Stimulated activated CD4-positive, alpha-beta T cell treated with anti-CD3 and anti-CD28 coated beads, Interleukin-15, amount 100 ng/mL, for 24 hours (primary cell): ENCODE data around the gene ZFHX3.

Experiments
- DNase-seq: peaks from one replicate; pipeline ENCODE4 v3.0.0-alpha.2; 2020

The ZFHX3 gene

DNA sequence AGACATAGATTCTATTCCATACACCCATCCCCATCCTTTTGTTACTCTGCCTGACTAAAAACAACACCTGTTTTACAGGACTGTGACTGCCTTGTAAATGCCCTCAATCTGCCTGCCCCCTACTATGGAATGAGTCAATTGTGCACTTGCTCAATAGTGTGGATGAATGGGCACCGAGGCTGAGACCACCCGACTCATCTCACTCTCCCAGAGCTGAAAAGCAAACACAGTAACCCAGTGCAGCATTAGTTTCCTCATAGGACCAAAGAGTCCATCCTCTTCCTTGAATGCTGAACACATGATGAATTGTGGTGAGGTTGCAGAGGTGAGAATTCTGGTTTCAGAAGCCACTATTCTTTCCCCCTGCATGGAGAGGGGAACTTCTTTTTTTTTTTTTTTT is 233.7 kb downstream of the ZFHX3 start:
- no peak for DNase-seq

DNA sequence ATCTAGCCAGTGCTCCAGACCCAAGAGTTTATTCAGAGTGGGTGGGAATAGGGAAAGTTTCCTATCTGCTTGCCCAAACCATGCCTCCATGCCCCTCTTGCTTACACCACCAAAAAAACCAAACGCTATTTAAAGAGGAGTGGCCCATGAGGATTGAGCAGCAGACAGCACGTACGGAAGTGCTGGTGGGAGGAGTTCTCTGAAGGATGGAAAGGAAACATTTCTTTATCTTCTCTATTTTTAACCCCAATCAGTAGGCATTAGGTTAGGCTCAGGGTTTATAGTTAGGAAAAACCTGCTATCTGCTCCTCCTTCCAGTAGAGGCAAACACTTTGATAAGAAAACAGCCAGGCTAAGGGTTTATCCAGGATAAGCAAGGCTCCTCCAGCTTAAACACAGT is 235.3 kb downstream of the ZFHX3 start:
- no peak for DNase-seq

DNA sequence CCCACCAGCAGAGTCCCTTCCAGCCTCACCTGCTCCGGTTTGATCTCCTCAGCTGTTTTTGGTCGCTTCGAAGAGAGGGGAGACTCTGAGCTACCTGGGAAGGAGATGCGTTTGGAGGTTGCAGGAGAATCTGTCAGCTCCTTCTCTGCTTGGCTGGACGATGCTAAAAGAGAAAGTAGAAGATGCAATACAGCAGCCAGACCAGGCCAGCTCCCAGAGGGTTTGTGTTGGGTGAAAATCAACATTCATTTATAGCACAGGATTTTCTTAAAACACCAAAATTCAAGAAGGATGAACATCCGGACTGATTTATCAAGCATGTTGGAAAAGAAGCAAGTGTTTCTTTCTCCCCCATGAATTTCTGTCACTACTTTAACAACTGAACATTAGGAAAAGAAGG is 236.1 kb downstream of the ZFHX3 start:
- DNase-seq, result no peak

DNA sequence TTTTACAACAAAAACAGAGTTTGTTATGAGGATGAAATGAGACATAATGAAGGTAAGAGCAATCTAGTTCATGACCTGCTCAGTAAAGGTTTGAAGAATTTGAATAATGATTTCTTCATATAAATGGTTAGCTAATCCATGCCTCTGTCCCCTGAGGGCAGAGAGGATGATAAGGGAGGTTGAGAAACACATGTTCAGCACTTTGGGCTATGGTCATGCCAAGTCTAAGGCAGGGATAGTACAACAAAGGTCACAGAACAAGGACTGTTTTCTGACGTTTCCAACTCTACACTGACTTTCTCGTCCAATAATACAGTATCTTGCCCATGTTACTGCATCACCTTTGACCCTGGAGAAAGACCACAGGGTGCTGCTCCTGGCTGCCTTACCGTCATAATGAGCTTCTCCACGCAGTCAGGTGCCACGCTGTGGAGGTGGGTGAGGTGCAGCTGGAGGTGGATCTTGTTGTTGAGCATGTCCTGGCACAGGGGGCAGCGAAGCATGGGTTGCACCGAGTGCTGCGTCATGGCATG is 236.7 kb downstream of the ZFHX3 start:
- DNase-seq, result no peak

DNA sequence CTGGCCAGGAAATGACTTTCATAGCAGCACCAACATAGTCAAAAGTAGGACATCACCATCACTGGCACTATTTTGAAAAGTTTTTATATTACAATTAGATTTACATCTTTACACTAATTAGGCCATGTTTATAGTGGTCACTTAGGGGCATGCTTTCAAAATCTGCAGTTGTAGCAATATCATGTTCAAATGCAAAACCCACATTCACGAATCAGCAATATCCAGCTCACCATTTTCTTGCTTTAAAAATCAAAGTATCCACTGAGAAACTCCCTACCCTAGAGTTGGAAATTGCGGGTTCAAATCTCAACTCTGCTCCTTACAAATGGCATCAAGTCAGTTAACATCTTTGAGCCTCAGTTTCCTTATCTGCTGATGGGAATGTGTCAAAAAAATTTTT is 237.4 kb downstream of the ZFHX3 start:
- no peak for DNase-seq

DNA sequence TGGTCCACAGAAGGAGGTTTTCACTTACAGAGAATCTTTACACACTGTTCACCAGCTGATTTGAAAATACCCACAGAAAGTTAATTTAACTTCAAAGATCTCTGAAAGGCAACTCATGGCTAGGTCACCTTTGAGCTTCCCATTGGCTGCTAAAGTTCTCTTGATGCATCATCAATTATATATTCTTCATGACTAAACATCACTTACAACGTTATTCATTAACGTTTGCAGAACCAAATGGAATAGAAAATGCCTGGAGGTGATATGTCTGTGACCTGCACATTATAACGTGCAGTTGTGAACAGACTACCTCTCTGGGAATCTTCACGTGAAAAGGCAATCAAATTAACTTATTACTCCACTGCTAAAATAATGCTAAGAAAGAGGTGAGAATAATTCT is 238.5 kb downstream of the ZFHX3 start:
- DNase-seq, result no peak

DNA sequence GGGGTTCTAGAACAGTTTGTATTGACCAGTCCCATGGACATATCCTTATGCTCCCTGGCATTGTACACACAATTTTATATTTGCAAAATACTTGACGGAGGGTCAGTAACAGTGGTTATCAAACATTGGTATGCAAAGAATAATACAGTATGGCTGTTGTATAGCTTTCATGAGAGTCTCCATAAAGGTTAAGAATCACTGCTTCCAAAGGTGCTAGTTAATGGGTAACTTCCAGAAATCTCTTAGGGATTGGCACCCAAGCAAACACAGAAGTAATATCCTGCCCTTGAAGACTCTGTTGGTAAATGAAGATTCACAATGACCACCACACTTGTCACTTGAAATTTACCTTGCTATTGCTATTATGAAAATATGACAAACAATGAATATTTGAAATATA is 239.2 kb downstream of the ZFHX3 start:
- no peak for DNase-seq

DNA sequence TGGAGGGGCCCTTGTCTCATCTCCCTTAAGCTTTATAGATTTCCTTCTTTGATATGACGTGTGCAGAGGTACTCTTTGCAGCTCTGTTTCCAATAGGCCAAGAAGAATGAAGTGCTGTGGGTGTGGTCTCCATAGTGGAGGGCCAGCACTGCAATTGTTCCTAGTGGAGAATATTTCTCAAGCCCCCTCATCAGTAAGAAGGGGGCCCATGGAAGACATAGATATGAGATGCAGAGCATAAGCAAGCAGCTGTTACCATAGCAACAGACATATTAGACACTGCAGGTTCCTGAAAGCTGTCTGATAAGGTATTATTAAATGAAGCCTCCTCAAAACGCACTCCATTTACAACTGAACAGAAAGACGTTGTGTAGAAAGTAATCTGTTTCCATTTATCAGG is 240.7 kb downstream of the ZFHX3 start:
- no peak for DNase-seq

DNA sequence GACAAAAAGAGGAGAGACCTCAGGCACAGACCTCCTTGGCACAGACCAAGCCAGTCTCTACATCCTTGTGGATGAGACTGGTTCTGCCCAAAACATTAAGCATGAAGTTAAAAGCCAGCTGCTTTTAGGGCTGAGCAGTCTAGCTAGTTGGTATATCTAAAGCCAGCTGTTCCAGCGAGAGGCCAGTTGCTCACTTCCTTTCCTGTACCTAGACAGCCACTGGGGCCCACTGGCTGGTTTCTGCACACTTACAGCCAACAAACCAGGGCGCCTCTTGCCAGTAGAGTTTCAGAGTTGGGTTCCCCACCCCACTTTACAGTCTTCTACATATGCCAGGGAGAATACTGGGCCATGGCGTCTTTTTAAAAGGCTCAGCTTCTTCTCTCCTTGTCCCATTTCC is 242.4 kb downstream of the ZFHX3 start:
- no peak for DNase-seq

DNA sequence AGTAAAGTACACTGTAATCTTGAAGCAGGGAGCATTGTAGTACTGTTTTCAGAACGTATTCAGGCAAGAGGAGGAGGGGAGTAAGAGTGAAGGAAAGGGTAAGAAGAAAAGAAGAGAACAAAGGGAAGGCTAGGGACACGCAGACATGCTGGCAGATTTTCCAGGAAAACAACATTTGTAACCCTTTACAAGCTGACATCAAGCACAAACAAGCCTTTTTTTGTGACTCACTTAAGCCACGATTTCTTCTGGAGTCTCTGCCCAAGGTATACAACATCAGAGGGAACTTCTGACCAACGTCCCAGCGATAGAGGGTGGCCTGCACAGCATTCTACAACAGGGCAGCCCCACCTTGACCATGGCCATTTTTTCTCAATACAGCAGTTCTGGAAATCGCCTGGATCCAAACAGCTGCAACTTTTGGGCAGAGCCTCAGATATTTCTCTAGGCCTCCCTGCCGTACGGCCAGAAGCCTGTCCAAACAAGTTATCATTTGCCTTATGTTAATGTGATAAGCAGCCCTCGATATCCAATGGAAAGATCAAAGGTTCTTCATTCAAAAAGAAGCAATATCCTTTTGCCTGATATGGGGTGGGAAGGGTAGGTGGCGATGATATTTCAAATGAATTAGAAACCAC is 247.3 kb downstream of the ZFHX3 start:
- DNase-seq, result no peak

DNA sequence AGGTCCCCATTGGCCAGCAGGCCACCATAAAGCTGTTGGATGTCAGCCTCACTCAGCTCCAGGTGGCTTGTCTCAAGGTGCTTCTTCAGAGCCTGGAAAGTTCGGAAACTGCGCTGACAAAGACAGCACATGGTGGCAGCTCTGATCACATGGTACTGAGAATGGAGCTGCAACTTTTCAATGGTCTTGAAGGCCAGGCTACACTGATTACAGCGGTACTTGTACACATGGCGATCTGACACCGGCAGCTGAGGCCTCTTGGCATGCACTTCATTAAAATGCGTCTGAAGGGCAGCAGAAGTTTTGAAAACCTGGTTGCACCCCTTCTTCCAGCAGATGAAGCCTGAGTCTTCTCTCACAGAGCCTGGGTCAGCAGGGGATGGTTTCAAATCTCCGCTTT is 249.7 kb downstream of the ZFHX3 start:
- DNase-seq, result no peak

DNA sequence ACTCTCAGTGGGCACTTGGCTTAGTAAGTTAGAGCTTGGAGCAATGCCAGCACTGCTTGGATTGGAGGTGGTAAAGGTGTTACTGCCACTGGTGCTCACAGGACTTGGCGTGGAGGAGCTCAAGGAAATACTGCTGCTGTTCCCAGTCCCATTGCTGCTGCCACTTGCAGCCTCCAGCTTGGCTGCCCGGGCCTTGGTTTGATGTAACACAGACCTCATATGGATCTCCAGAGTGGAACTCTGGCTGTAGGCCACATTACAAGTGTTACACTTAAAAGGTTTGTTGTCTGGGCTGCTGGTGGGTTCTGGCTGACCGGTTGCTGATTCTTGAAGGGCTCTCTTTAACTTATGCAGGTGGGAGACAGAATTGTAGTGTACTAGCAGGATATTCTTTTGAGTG is 250.3 kb downstream of the ZFHX3 start:
- no peak for DNase-seq

DNA sequence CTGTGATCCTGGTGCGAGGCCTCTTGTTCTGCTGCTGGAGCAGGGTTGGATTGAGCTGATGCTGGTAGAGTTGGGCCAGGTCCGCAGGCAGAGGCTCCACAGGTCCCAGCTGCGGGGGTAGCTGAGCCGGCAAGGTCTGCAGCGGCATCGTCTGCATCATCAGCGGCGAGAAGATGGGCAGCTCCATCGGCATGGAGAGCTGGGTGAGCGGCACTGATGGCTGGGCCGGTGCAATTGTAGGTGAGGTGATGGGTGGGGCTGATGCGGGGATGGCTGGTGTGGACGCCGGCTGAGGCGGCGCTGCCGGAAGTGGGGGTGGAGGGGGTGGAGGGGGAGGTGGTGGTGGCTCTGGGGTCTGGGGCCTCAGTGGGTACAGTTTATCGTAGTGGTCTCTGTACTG is 251.7 kb downstream of the ZFHX3 start:
- DNase-seq, result no peak

DNA sequence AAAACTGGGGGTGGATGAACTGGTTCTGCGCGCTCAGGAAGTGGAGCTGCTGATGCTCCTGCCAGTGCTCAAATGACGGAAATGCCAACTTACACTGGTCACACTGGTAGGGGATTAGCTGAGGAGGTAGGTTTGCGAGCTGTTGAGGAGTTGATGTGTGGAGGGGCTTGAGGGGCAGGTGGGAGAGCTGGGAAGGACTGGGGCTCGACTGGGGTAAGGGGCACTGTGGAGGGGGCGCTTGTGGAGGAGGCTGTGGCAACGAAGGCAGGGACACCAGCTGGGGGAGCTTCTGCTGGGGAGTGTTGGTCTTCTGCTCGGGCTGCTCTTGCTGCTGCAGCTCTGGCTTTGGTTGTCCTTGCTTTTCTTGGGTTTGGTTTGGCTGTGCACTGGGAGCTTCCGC is 252.9 kb downstream of the ZFHX3 start:
- no peak for DNase-seq

DNA sequence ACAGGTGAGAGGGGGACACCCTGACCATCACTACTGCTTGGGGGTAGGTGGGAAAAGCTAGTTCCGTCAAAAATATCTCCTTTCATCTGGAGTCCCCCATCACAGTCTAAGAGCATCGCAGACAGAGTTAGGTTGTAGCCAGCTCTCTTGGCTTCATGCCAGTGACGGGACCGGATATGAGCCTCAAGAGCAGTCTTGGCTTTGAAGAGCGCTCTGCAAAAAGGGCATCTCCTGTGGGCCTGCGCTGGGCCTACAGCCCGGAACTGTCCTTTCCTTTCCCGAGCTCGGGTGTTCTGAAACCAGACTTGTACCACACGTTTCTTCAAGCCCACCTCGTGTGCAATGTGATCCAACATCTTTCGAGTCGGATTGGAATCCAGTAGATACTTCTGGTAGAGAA is 253.6 kb downstream of the ZFHX3 start:
- DNase-seq, result no peak

DNA sequence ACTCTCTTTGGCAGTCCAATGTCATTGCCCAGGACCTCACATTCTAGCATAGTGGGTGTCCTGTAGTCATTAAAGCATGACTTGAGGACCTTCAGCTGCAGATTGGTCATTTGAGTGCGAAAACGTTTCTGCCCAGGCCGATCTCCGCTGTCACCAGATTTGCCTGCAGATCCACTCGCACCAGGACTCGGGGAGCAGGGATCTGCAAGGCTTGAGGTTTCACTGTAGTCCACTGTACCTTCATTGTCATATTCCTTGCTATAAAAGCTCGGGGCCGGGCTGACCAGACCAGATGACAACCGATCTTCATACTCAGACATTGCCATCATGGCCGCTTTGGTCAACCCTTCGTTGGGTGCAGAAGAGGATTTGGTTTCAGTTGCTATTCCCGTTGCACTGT is 254.2 kb downstream of the ZFHX3 start:
- DNase-seq, result no peak

DNA sequence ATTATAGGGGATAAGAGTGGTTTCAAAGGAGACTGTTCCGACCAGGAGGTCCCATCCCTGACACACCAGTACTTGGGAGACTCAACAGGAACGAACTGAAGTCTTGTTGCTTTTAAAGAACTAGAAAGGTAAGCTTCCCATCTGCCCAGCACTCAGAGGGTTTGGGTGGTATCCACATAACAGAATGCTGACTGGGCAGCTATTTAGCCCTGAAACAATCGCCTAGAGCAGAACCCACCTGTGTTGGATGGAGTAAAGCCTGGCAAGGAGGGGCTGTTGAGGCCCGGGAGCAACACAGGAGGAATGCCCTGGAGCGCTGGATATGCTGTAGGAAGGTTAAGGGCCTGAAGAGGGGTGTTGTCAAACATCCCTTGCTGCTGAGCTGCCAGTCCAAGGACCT is 254.9 kb downstream of the ZFHX3 start:
- no peak for DNase-seq

DNA sequence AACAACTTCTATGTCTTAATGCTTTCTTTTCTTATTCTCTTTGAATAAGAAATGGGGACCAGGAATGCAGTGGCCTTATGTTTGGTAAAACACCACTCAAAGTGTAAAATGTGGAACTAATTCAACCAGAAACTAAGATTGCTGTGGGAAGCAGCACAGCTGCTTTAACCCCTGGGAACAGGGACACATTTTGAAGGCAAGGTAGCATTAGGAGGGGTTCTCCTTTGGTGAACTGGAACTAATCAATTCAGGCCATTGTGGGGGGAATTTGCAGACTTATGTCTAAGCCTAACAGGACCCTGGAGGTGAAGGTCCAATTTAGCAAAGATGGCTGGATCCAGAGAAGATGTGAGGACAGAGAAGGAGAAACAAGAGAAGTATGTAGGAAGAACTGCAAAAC is 256.1 kb downstream of the ZFHX3 start:
- no peak for DNase-seq

DNA sequence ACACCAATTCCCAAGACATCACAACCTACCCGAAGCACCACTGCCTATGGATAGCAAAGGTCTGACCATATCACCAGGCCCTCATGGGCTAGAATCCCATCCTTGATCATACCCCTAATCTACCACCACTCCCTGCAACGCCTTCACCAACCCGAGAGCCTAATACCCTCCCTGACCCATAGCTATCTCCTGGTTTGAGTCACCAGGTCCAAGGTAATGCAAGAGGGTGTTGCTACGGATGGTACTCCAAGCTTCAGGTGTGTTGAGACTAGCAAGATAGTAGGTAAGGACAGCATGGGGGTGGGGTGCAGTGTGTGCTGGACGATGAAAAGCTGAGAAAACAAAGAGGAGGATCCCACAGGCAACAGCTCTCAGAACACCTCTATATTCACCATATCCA is 258.0 kb downstream of the ZFHX3 start:
- DNase-seq, result no peak

DNA sequence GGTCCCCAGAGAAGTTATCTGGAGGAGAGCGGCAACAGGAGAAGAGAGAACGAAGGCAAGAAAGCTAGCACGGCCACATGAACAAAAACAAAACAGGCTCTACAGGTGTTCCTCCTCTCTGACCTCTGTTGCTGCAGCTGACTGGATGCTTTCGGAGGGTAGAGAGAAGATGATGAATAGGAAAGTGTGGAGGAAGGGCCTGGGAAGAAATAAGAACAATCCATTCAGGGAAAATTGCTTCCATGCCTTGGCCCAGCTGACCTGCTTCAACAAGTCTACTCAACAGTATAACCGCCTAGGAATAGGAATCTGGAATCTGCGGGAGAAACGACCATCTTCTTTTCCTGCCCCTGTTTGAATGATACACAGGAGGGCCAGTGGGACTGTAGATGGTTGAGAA is 258.5 kb downstream of the ZFHX3 start:
- DNase-seq, result no peak

DNA sequence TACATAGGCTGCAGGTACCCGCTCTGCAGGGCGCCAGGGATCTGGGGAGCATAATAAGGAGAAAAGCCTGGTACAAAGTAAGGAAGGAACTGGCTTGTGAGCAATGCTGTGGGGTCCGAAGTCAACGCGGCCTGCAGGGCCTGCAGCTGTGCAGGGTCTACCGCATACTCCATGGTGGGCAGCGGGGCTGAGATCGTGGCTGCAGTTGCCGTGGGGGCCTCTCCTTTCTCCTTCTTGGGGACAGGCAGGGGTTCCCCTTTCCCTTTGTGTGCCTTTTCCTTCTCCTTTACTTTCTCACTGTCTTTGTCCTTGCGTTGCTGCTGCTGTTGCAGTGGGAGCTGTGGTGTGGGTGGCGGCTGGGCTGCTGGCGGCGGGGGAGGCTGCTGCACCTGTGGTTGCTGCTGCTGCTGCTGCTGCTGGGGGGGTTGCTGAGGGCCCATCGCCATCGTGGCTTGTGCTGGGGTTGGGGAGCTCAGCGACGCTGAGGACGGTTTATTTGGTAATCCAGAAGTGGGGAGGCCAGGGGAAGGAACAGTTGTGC is 259.6 kb downstream of the ZFHX3 start:
- DNase-seq, result no peak

DNA sequence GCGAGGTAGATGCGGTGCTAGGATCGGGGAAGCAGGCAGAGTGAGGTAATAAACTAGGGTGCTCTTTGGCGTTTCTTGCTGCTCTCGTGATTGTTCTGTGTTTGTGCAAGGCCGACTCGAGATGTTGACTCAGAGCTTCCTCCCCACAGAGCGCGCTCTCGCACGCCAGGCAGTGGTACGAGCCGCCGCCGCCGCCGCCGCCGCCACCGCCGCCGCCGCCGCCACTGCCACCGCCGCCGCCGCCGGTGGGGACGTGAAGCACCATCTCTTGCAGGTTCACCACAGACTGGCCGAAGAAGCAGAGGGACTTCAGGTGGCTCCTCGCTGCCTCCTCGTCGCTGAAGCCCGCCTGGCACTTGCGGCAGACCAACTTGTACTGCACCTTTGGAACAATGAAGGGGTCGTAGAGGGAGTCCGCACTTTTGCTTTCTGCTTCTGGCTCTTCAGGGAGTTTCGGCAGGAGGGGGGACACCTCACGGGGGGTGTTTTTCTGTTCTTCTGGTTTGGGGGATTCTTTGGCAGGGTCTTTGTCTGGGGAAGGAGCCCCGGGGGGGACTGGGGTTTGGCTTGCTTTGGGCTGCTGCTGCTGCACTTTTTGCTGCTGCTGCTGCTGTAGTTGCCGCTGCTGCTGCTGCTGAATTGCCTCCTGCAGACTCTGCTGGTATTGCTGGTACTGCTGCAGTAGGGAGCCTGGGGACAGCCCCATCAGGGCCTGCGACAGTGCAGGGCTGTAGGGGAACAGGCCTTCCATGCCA is 260.2 kb downstream of the ZFHX3 start:
- peak; percentile 79 for DNase-seq

DNA sequence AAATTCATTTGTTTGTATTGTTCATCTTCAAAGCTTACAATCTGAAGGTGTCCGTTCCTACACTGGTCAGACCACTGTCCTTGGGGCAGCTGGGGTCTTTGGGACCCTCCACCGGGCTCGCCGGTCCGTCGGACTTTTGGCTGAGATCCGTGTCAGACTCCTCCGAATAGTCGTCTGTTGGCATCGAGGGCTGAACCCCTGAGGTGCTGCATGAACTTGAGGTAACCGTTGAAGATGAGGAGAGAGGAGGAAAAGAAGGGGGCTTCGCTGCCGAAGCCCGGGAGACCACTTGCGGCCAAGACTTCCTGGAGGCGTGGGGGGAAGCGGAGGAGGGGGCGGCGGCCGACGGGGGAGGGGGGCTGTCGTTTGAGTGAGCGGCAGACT is 260.8 kb downstream of the ZFHX3 start:
- DNase-seq, result no peak

DNA sequence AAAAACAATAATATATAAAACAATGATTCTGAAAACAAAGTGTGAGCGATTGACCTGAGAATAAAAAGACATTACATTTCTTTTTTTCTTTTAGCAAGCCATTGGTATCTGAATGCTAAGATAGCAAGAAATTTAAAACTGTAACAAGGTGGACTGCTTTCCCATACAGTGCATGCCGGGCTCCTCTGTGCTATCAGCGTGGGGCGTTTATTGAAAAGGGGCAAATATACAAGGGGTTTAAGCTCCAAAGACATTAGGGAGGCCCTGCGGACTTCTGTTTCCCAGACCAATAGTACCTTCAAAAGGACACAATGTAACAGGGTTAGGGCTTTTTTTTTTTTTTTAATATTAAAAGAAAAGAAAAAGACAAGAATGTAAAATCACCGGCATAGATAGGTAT is 261.3 kb downstream of the ZFHX3 start:
- no peak for DNase-seq

DNA sequence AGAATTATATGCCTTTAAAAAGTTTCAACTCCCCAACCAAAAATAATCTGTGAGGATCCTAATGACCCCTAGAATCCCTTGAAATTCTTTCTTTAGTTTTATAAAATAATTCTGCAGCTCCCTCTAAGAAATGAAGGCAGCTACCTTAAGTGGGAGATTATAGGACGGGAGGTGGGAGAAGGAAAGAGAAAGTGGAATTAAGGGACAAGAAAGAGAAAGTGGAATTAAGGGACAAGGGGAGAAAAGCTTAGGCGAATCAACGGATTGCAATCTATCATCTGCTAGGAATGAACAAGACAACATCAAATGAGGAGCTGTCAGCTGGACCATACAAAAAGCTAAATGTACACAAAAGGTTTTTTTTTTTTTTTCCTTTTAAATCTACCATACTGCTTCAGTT is 262.0 kb downstream of the ZFHX3 start:
- DNase-seq, result no peak
